Neuronal stem cell (in vitro differentiated cells): ENCODE data around the gene DCLK1.

Experiments used
- DNase-seq: peaks from one replicate; pipeline ENCODE4 v3.0.0-alpha.2; 2013; ENCODE audit warnings: low spot score
- H2AFZ ChIP-seq: one replicate; pipeline ENCODE4 v1.6.1; 2013; ENCODE audit warnings: mild to moderate bottlenecking, low read length, inconsistent platforms
- H2AK5ac ChIP-seq: 2 replicates; pipeline ENCODE4 v1.6.1; 2013; ENCODE audit warnings: low read depth, mild to moderate bottlenecking, inconsistent platforms, low read length, moderate library complexity, mixed read lengths
- H2BK120ac ChIP-seq: 2 replicates; pipeline ENCODE4 v1.6.1; 2013; ENCODE audit warnings: low read depth, mild to moderate bottlenecking, inconsistent platforms, low read length, moderate library complexity, mixed read lengths
- H2BK12ac ChIP-seq: one replicate; pipeline ENCODE4 v1.6.1; 2013; ENCODE audit warnings: low read length, inconsistent platforms
- H2BK15ac ChIP-seq: 2 replicates; pipeline ENCODE4 v1.6.1; 2013; ENCODE audit warnings: mild to moderate bottlenecking, low read length, inconsistent platforms, mixed read lengths
- H2BK5ac ChIP-seq: one replicate; pipeline ENCODE4 v1.6.1; 2013; ENCODE audit warnings: inconsistent platforms, mild to moderate bottlenecking, low read length, moderate library complexity
- H3K14ac ChIP-seq: one replicate; pipeline ENCODE4 v1.6.1; 2013; ENCODE audit warnings: low read length, inconsistent platforms
- H3K18ac ChIP-seq: 2 replicates; pipeline ENCODE4 v1.6.1; 2013; ENCODE audit warnings: low read length, inconsistent platforms
- H3K23ac ChIP-seq: 2 replicates; pipeline ENCODE4 v1.6.1; 2013; ENCODE audit warnings: low read depth, mild to moderate bottlenecking, mixed read lengths, low read length, inconsistent platforms; ENCODE audit not compliant: poor library complexity
- H3K27ac ChIP-seq: replicated peaks from 3 replicates; pipeline ENCODE4 v1.5.1; 2013; ENCODE audit warnings: low read length, inconsistent platforms
- H3K27me3 ChIP-seq, 3 experiments: 2 replicates each; pipeline ENCODE4 v1.6.1; 2013; ENCODE audit warnings: low read length in 3 of 3, mild to moderate bottlenecking in 2 of 3, inconsistent platforms in 1 of 3, low read depth in 1 of 3, mixed read lengths in 1 of 3, moderate library complexity in 1 of 3; ENCODE audit not compliant: control insufficient read depth in 3 of 3, insufficient read depth in 3 of 3
- H3K36me3 ChIP-seq, 2 donors: replicated peaks in 1 of 2; 2 replicates each; pipeline ENCODE4 v1.6.1; 2013; ENCODE audit warnings: low read length in 2 of 2; ENCODE audit not compliant: control insufficient read depth in 2 of 2, insufficient read depth in 2 of 2
- H3K4ac ChIP-seq: 2 replicates; pipeline ENCODE4 v1.6.1; 2013; ENCODE audit warnings: inconsistent platforms, mild to moderate bottlenecking, low read length, moderate library complexity
- H3K4me1 ChIP-seq, 2 donors: 1 replicate in 1 of 2; 2 replicates in 1 of 2; pipeline ENCODE4 v1.6.1; 2013; ENCODE audit warnings: low read length in 2 of 2, low read depth in 1 of 2; ENCODE audit not compliant: control insufficient read depth in 2 of 2, insufficient read depth in 1 of 2
- H3K4me2 ChIP-seq: one replicate; pipeline ENCODE4 v1.6.1; 2013; ENCODE audit warnings: mild to moderate bottlenecking, low read length, inconsistent platforms; ENCODE audit not compliant: insufficient read depth, poor library complexity, severe bottlenecking
- H3K4me3 ChIP-seq, 2 donors: 2 replicates each; pipeline ENCODE4 v1.5.1; 2013; ENCODE audit warnings: low read length in 2 of 2, mild to moderate bottlenecking in 2 of 2, inconsistent platforms in 1 of 2, moderate library complexity in 1 of 2
- H3K79me1 ChIP-seq: one replicate; pipeline ENCODE4 v1.6.1; 2013; ENCODE audit warnings: low read depth, mild to moderate bottlenecking, inconsistent platforms, low read length, moderate library complexity
- H3K9ac ChIP-seq: one replicate; pipeline ENCODE4 v1.6.1; 2013; ENCODE audit warnings: mild to moderate bottlenecking, low read depth, low read length, inconsistent platforms; ENCODE audit not compliant: poor library complexity
- H3K9me3 ChIP-seq, 2 donors: replicated peaks in 1 of 2; 2 replicates each; pipeline versions ENCODE3 to v1.6.1; 2013; ENCODE audit warnings: low read length in 2 of 2, mild to moderate bottlenecking in 2 of 2, inconsistent platforms in 1 of 2, low read depth in 1 of 2, mixed read lengths in 1 of 2, moderate library complexity in 1 of 2; ENCODE audit not compliant: control insufficient read depth in 2 of 2, insufficient read depth in 1 of 2
- H4K8ac ChIP-seq: one replicate; pipeline ENCODE4 v1.6.1; 2013; ENCODE audit warnings: low read depth, mild to moderate bottlenecking, inconsistent platforms, low read length, moderate library complexity
- H4K91ac ChIP-seq: one replicate; pipeline ENCODE4 v1.6.1; 2013; ENCODE audit warnings: low read length, low read depth, mild to moderate bottlenecking, inconsistent platforms; ENCODE audit not compliant: poor library complexity
- WGBS, 2 donors: extraction: QIAGEN DNeasy Blood & Tissue Kit; methylation state at CpG; one replicate each; pipeline ENCODE4 v1.1.7; 2013; ENCODE audit warnings: missing lambda C conversion rate in 2 of 2, mixed read lengths in 1 of 2; ENCODE audit not compliant: insufficient read length in 2 of 2, insufficient replicate concordance in 1 of 2; ENCODE audit errors: extremely low coverage in 2 of 2; 5-methylcytosine and 5-hydroxymethylcytosine counted together

The DCLK1 gene

GRCh38 chr13:35916146-35916545 lies 215.0 kb downstream of the DCLK1 start:
- no peak overlapping the region for H4K91ac ChIP-seq
- H3K4me1 ChIP-seq = peaks cover 2 to 10% of the 10 kb centered on the region in 2 donors
- no peak overlapping the region for H4K8ac ChIP-seq
- no peak overlapping the region for H3K4ac ChIP-seq
- H3K9me3 ChIP-seq = peaks cover 0 to 10% of the 10 kb centered on the region in 2 donors
- H2BK15ac ChIP-seq = no peak overlapping the region
- H2AFZ ChIP-seq = no peak overlapping the region
- DNase-seq = no peak
- no peak overlapping the region for H2AK5ac ChIP-seq
- WGBS, 2 donors = no CpG with 5 or more reads among the region's 2 CpGs
- H3K23ac ChIP-seq = no peak overlapping the region
- no peak overlapping the region for H3K18ac ChIP-seq
- no peak overlapping the region for H3K9ac ChIP-seq
- no peaks in the 10 kb centered on the region for H3K27me3 ChIP-seq
- H2BK120ac ChIP-seq = no peak overlapping the region
- no peaks in the 10 kb centered on the region for H3K36me3 ChIP-seq
- H3K14ac ChIP-seq = no peak overlapping the region
- no peak overlapping the region for H2BK5ac ChIP-seq
- no peak overlapping the region for H3K4me2 ChIP-seq
- no peaks in the 10 kb centered on the region for H3K79me1 ChIP-seq
- H2BK12ac ChIP-seq = no peak overlapping the region
- no peak overlapping the region for H3K4me3 ChIP-seq
- H3K27ac ChIP-seq = no peak overlapping the region

- peaks cover 0 to 10% of the 10 kb centered on the region in 2 donors for H3K9me3 ChIP-seq
- H3K4ac ChIP-seq = no peak overlapping the region
- peaks cover 2 to 8% of the 10 kb centered on the region in 2 donors for H3K4me1 ChIP-seq
- H4K91ac ChIP-seq = no peak overlapping the region
- no peak overlapping the region for H3K27ac ChIP-seq
- H3K18ac ChIP-seq = no peak overlapping the region
- no peak overlapping the region for H3K14ac ChIP-seq
- H3K4me3 ChIP-seq = no peak overlapping the region
- DNase-seq = no peak
- no peaks in the 10 kb centered on the region for H3K36me3 ChIP-seq
- H2AK5ac ChIP-seq = no peak overlapping the region
- no peak overlapping the region for H2BK15ac ChIP-seq
- H3K79me1 ChIP-seq = no peaks in the 10 kb centered on the region
- no CpG with 5 or more reads among the region's 1 CpG for WGBS, 2 donors
- no peak overlapping the region for H3K23ac ChIP-seq
- no peak overlapping the region for H2AFZ ChIP-seq
- H4K8ac ChIP-seq = no peak overlapping the region
- no peak overlapping the region for H2BK120ac ChIP-seq
- H2BK5ac ChIP-seq = no peak overlapping the region
- no peaks in the 10 kb centered on the region for H3K27me3 ChIP-seq
- H2BK12ac ChIP-seq = no peak overlapping the region
- H3K4me2 ChIP-seq = no peak overlapping the region
- no peak overlapping the region for H3K9ac ChIP-seq
Measured at GRCh38 chr13:35914662-35915061, 216.5 kb downstream of the DCLK1 start.

GRCh38 chr13:35912841-35913240 lies 218.3 kb downstream of the DCLK1 start:
- H3K27me3 ChIP-seq = no peaks in the 10 kb centered on the region
- H2BK120ac ChIP-seq = no peak overlapping the region
- H4K8ac ChIP-seq = no peak overlapping the region
- no peak overlapping the region for H3K27ac ChIP-seq
- no peak overlapping the region for H2BK12ac ChIP-seq
- H2AFZ ChIP-seq = no peak overlapping the region
- H2BK5ac ChIP-seq = no peak overlapping the region
- no peak overlapping the region for H3K4me2 ChIP-seq
- no peak overlapping the region for H3K14ac ChIP-seq
- H2BK15ac ChIP-seq = no peak overlapping the region
- no peak overlapping the region for H3K4ac ChIP-seq
- no peak overlapping the region for H4K91ac ChIP-seq
- no peaks in the 10 kb centered on the region for H3K79me1 ChIP-seq
- H3K4me3 ChIP-seq = no peak overlapping the region
- no peak for DNase-seq
- H3K9ac ChIP-seq = no peak overlapping the region
- no peaks in the 10 kb centered on the region for H3K36me3 ChIP-seq
- peaks cover 0 to 10% of the 10 kb centered on the region in 2 donors for H3K9me3 ChIP-seq
- no CpG with 5 or more reads among the region's 7 CpGs for WGBS, 2 donors
- peaks cover 2 to 8% of the 10 kb centered on the region in 2 donors for H3K4me1 ChIP-seq
- H3K23ac ChIP-seq = no peak overlapping the region
- H3K18ac ChIP-seq = no peak overlapping the region
- no peak overlapping the region for H2AK5ac ChIP-seq

- Histone ChIP-seq H4K8ac (no peak overlapping the region), H2BK15ac (no peak overlapping the region), H4K91ac (no peak overlapping the region), H2BK120ac (no peak overlapping the region), H3K23ac (no peak overlapping the region), H3K4me3 (no peak overlapping the region), H2BK5ac (no peak overlapping the region), H3K27me3 (no peaks in the 10 kb centered on the region), H3K36me3 (no peaks in the 10 kb centered on the region), H3K4me2 (no peak overlapping the region), H3K4me1 (peaks cover 0 to 1% of the 10 kb centered on the region in 2 donors), H2BK12ac (no peak overlapping the region), H3K9me3 (peaks cover 0 to 10% of the 10 kb centered on the region in 2 donors), H3K9ac (no peak overlapping the region), H2AK5ac (no peak overlapping the region), H3K27ac (no peak overlapping the region), H3K79me1 (no peaks in the 10 kb centered on the region), H3K14ac (no peak overlapping the region), H3K4ac (no peak overlapping the region), H3K18ac (no peak overlapping the region), H2AFZ (no peak overlapping the region)
- DNase-seq = no peak
- WGBS, 2 donors = no CpG with 5 or more reads among the region's 8 CpGs
Measured at GRCh38 chr13:35909837-35910540, 221.2 kb downstream of the DCLK1 start.
